Gastrocnemius medialis (tissue), 4 donors: Measurements from ENCODE around the gene NAXD. TPM values are rescaled to one million over a fixed set of nuclear protein-coding genes. Genes with fewer than 3 reads are reported as not detected.

Experiments
- ATAC-seq, 2 donors: fragments of 150-250 bp; one replicate each; pipeline ENCODE4 v1.9.1; 2016
- DNase-seq, 2 donors: peaks; one replicate each; pipeline ENCODE4 v3.0.0-alpha.2; 2019
- H3K27ac ChIP-seq, 4 donors: fragments of 200-600 bp; sonication (generic); 1 replicate in 1 of 4; 2 replicates in 3 of 4; pipeline ENCODE4 v1.5.1; 2016 to 2018; ENCODE audit warnings: mild to moderate bottlenecking in 2 of 4, moderate library complexity in 1 of 4
- H3K27me3 ChIP-seq, 3 donors: fragments of 200-600 bp; sonication (generic) in 2 of 3; 1 replicate in 1 of 3; 2 replicates in 2 of 3; pipeline versions ENCODE4 v1.5.1 to v1.6.0; 2016 to 2019; ENCODE audit warnings: mild to moderate bottlenecking in 1 of 3, moderate library complexity in 1 of 3
- H3K36me3 ChIP-seq, 2 donors: fragments of 200-600 bp; sonication (generic) in 1 of 2; one replicate each; pipeline ENCODE4 v1.5.1; 2017 to 2018
- H3K4me1 ChIP-seq, 2 donors: fragments of 200-600 bp; sonication (generic) in 1 of 2; one replicate each; pipeline ENCODE4 v1.5.1; 2016 to 2017; ENCODE audit warnings: mild to moderate bottlenecking in 2 of 2
- H3K4me3 ChIP-seq, 4 donors: fragments of 200-600 bp; sonication (generic) in 3 of 4; 1 replicate in 1 of 4; 2 replicates in 3 of 4; pipeline ENCODE4 v1.5.1; 2016 to 2019; ENCODE audit warnings: mild to moderate bottlenecking in 2 of 4
- H3K9me3 ChIP-seq, 3 donors: fragments of 200-600 bp; sonication (generic) in 2 of 3; 1 replicate in 1 of 3; 2 replicates in 2 of 3; pipeline ENCODE4 v1.5.1; 2016 to 2019
- CTCF ChIP-seq, 5 experiments: fragments of 450-650 bp in 3 of 5; fragments of 200-600 bp in 2 of 5; sonication (generic) in 2 of 5; IDR thresholded peaks in 4 of 5; conservative IDR thresholded peaks in 1 of 5; 1 replicate in 4 of 5; 2 replicates in 1 of 5; pipeline ENCODE4 v1.5.1; 2016 to 2019; ENCODE audit warnings: antibody characterized with exemption in 5 of 5, mild to moderate bottlenecking in 3 of 5, moderate library complexity in 3 of 5
- POLR2A ChIP-seq, 2 donors: fragments of 450-650 bp; IDR thresholded peaks; one replicate each; pipeline ENCODE4 v1.6.1; 2017; ENCODE audit warnings: antibody characterized with exemption in 2 of 2, mild to moderate bottlenecking in 2 of 2, moderate library complexity in 2 of 2
- in situ Hi-C, 4 donors: fragments of 200-750 bp; cut with MboI; loops; one replicate each; pipeline versions ENCODE4 v1.15.0 to v1.8.0; 2017; ENCODE audit warnings: low sequenced_read_pairs in 4 of 4
- intact Hi-C: fragments of 100-400 bp; cut with DNase I; formaldehyde crosslinking; loops from one replicate; pipeline ENCODE4 v1.15.1; 2023; ENCODE audit warnings: low total_unique reads
- total RNA-seq, 4 donors: library from RNA; depleted of rRNA; stranded (reverse); fragments of >200 nt; gene quantifications; one replicate each; pipeline versions ENCODE4 v1.1.0 to v1.2.3, GENCODE V29; 2016

NAXD gene
- total RNA-seq, 4 donors from 2014 or later: 17.9 to 24.7 (median 21.5) TPM

- H3K27ac ChIP-seq: no peak overlapping the region
- no peak for DNase-seq
These were observed 18.4 kb downstream of the NAXD start for GRCh38 chr13:110633776-110634175.

GRCh38 chr13:110634558-110634957 lies 19.2 kb downstream of the NAXD start:
- peaks cover 0 to 47% of the 10 kb centered on the region in 2 donors for H3K36me3 ChIP-seq
- no peaks in the 10 kb centered on the region for H3K9me3 ChIP-seq
- H3K27me3 ChIP-seq: no peaks in the 10 kb centered on the region
- H3K27ac ChIP-seq: no peak overlapping the region
- intact Hi-C loops: no loop called here
- no peak overlapping the region for H3K4me3 ChIP-seq
- ATAC-seq (no peak), DNase-seq (no peak)
- peaks cover 14 to 16% of the 10 kb centered on the region in 2 donors for H3K4me1 ChIP-seq
- no peak for TF ChIP-seq CTCF (IDR thresholded peaks at IDR 0.05 in 4 of 5, conservative IDR thresholded peaks at IDR 0.05 in 1 of 5)
- no peak for TF ChIP-seq POLR2A (IDR thresholded peaks at IDR 0.05)
- in situ Hi-C loops: no loop called here

More at GRCh38 chr13:110633776-110634175, 18.4 kb downstream of the NAXD start:
- no peak for ATAC-seq
- intact Hi-C loops (no loop called here), in situ Hi-C loops (no loop called here)
- H3K9me3 ChIP-seq: no peaks in the 10 kb centered on the region
- peaks cover 0 to 46% of the 10 kb centered on the region in 2 donors for H3K36me3 ChIP-seq
- H3K4me1 ChIP-seq: peaks cover 22% of the 10 kb centered on the region in 2 donors
- no peaks in the 10 kb centered on the region for H3K27me3 ChIP-seq
- TF ChIP-seq POLR2A (IDR thresholded peaks at IDR 0.05) (no peak), CTCF (IDR thresholded peaks at IDR 0.05 in 4 of 5, conservative IDR thresholded peaks at IDR 0.05 in 1 of 5) (no peak)
- no peak overlapping the region for H3K4me3 ChIP-seq

GRCh38 chr13:110635405-110636002 lies 20.2 kb downstream of the NAXD start:
- H3K4me1 ChIP-seq: peaks cover 12 to 18% of the 10 kb centered on the region in 2 donors
- in situ Hi-C loops (no loop called here), intact Hi-C loops (no loop called here)
- H3K27me3 ChIP-seq: no peaks in the 10 kb centered on the region
- no peak for ATAC-seq
- H3K27ac ChIP-seq: no peak overlapping the region
- no peaks in the 10 kb centered on the region for H3K9me3 ChIP-seq
- no peak overlapping the region for H3K4me3 ChIP-seq
- no peak for TF ChIP-seq POLR2A (IDR thresholded peaks at IDR 0.05)
- TF ChIP-seq CTCF (IDR thresholded peaks at IDR 0.05 in 4 of 5, conservative IDR thresholded peaks at IDR 0.05 in 1 of 5): no peak
- no peak for DNase-seq
- H3K36me3 ChIP-seq: peaks cover 0 to 47% of the 10 kb centered on the region in 2 donors

GRCh38 chr13:110636053-110636475 lies 20.7 kb downstream of the NAXD start:
- Histone ChIP-seq H3K9me3 (no peaks in the 10 kb centered on the region), H3K27ac (no peak overlapping the region), H3K4me1 (peaks cover 18 to 20% of the 10 kb centered on the region in 2 donors), H3K27me3 (no peaks in the 10 kb centered on the region), H3K4me3 (no peak overlapping the region), H3K36me3 (peaks cover 0 to 47% of the 10 kb centered on the region in 2 donors)
- no peak for TF ChIP-seq POLR2A (IDR thresholded peaks at IDR 0.05)
- TF ChIP-seq CTCF (IDR thresholded peaks at IDR 0.05 in 4 of 5, conservative IDR thresholded peaks at IDR 0.05 in 1 of 5): no peak
- ATAC-seq (no peak), DNase-seq (no peak)
- in situ Hi-C loops: no loop called here
- intact Hi-C loops: no loop called here
